Naive thymus-derived CD8-positive, alpha-beta T cell (primary cell): ENCODE measurements around the gene RTBDN. TPM values are rescaled to one million over a fixed set of nuclear protein-coding genes. Genes with fewer than 3 reads are reported as not detected.

Experiments used
- ATAC-seq, 2 donors: fragments of 150-1000 bp; cut with Tn5 transposase in 1 of 2; sonication (Bioruptor Pico), chemical (Tn5 transposase) in 1 of 2; 1 replicate in 1 of 2; 2 replicates in 1 of 2; pipeline ENCODE4 v1.10.0; 2021; ENCODE audit warnings: mild to moderate bottlenecking in 2 of 2, moderate library complexity in 2 of 2
- POLR2A ChIA-PET: fragments of 350-600 bp; sonication (Branson Sonifier 250); formaldehyde crosslinking; loops from one replicate; lab custom pipeline; 2021; ENCODE audit warnings: antibody characterized with exemption; lab: Charles Lee
- DNase-seq, 10 donors: peaks; one replicate each; pipeline versions ENCODE4 v3.0.0 to v3.0.0-alpha.2; 2020 to 2022
- H3K27ac Mint-ChIP-seq, 10 donors: one replicate each; pipeline ENCODE4 v1.8.0; 2020 to 2022; ENCODE audit warnings: mild to moderate bottlenecking in 10 of 10, mixed read lengths in 10 of 10, moderate library complexity in 4 of 10, inconsistent platforms in 1 of 10
- H3K27me3 Mint-ChIP-seq, 5 donors: one replicate each; pipeline ENCODE4 v1.8.0; 2021 to 2022; ENCODE audit warnings: mixed read lengths in 5 of 5
- H3K36me3 Mint-ChIP-seq, 3 donors: one replicate each; pipeline ENCODE4 v1.8.0; 2020 to 2022; ENCODE audit warnings: mixed read lengths in 3 of 3, mild to moderate bottlenecking in 2 of 3, inconsistent platforms in 1 of 3
- H3K4me1 Mint-ChIP-seq, 4 donors: one replicate each; pipeline ENCODE4 v1.8.0; 2021 to 2022; ENCODE audit warnings: mixed read lengths in 4 of 4
- H3K4me3 Mint-ChIP-seq, 10 donors: one replicate each; pipeline ENCODE4 v1.8.0; 2020 to 2022; ENCODE audit warnings: mild to moderate bottlenecking in 10 of 10, mixed read lengths in 10 of 10, moderate library complexity in 6 of 10, inconsistent platforms in 1 of 10
- H3K9me3 Mint-ChIP-seq, 9 donors: one replicate each; pipeline ENCODE4 v1.8.0; 2020 to 2022; ENCODE audit warnings: mixed read lengths in 9 of 9, mild to moderate bottlenecking in 3 of 9, inconsistent platforms in 1 of 9, moderate library complexity in 1 of 9
- polyA plus RNA-seq, 3 donors: library from polyadenylated mRNA; unstranded; fragments of 300-500 nt; fragmentation: Illumina TruSeq; gene quantifications; one replicate each; pipeline ENCODE4 v1.2.3, GENCODE V29; 2021
- total RNA-seq, 8 experiments: library from RNA in 2 of 8; stranded (reverse) in 2 of 8; gene quantifications; one replicate each; pipeline ENCODE4 v1.2.3 and lab custom pipeline; 2021 to 2026

Gene RTBDN
- total and polyA plus RNA-seq, 5 experiments from 2014 or later = not detected

GRCh38 chr19:12867120-12868099 is 33.0 kb upstream of the RTBDN start:
- Mint-ChIP-seq H3K27me3 (peaks cover 0 to 5% (median 0%) of the 10 kb centered on the region in 5 donors), H3K9me3 (peaks cover 0 to 6% (median 0%) of the 10 kb centered on the region in 9 donors), H3K4me3 (peak overlapping the region; percentile 77 to 94 (median 88)), H3K4me1 (peaks cover 11 to 15% (median 12%) of the 10 kb centered on the region in 4 donors), H3K27ac (peak overlapping the region in 8 of 10 donors; percentile 37 to 92 (median 72)), H3K36me3 (peaks cover 0 to 5% (median 0%) of the 10 kb centered on the region in 3 donors)
- DNase-seq (peak; percentile 46 to 86 (median 75)), ATAC-seq (peak; percentile 86 to 89)
- POLR2A ChIA-PET = interaction anchor here (0.6 to 1.7 kb wide), 5 partner anchors 14 to 304 kb away, joined by 3 to 6 read pairs (median 3); partner anchors contain the start of genes DHPS and DNASE2

GRCh38 chr19:12866416-12867119 is 32.2 kb upstream of the RTBDN start:
- Mint-ChIP-seq H3K9me3 (no peaks in the 10 kb centered on the region), H3K36me3 (no peaks in the 10 kb centered on the region), H3K4me3 (peak overlapping the region; percentile 50 to 94 (median 88)), H3K27me3 (peaks cover 0 to 5% (median 0%) of the 10 kb centered on the region in 5 donors), H3K4me1 (peaks cover 8 to 13% (median 11%) of the 10 kb centered on the region in 4 donors), H3K27ac (peak overlapping the region in 7 of 10 donors; percentile 24 to 92 (median 50))
- DNase-seq (peak in 1 of 10 donors; percentile 60), ATAC-seq (no peak)
- POLR2A ChIA-PET = interaction anchor here (0.7 to 1.7 kb wide), 5 partner anchors 15 to 185 kb away, joined by 3 to 6 read pairs (median 3); partner anchors contain the start of genes DHPS, DNASE2 and JUNB

GRCh38 chr19:12865746-12866415 is 31.5 kb upstream of the RTBDN start:
- no peak for ATAC-seq
- H3K9me3 Mint-ChIP-seq = no peaks in the 10 kb centered on the region
- peak overlapping the region in 3 of 10 donors; percentile 24 to 50 (median 40) for H3K27ac Mint-ChIP-seq
- peaks cover 8 to 13% (median 11%) of the 10 kb centered on the region in 4 donors for H3K4me1 Mint-ChIP-seq
- POLR2A ChIA-PET = interaction anchor here (0.7 kb wide), 1 partner anchor 74 kb away, joined by 3 read pairs; the partner anchor contains the start of gene JUNB
- H3K27me3 Mint-ChIP-seq = peaks cover 0 to 5% (median 0%) of the 10 kb centered on the region in 5 donors
- no peak for DNase-seq
- H3K4me3 Mint-ChIP-seq = peak overlapping the region in 9 of 10 donors; percentile 22 to 89 (median 70)
- H3K36me3 Mint-ChIP-seq = no peaks in the 10 kb centered on the region

- Mint-ChIP-seq H3K36me3 (no peaks in the 10 kb centered on the region), H3K27ac (no peak overlapping the region), H3K4me1 (peaks cover 8 to 13% (median 11%) of the 10 kb centered on the region in 4 donors), H3K4me3 (peak overlapping the region in 4 of 10 donors; percentile 14 to 52 (median 36)), H3K27me3 (peaks cover 0 to 5% (median 0%) of the 10 kb centered on the region in 5 donors), H3K9me3 (no peaks in the 10 kb centered on the region)
- POLR2A ChIA-PET = interaction anchor here (0.7 kb wide), 1 partner anchor 26 kb away, joined by 3 read pairs; the partner anchor contains the start of gene GCDH
- peak in 1 of 10 donors; percentile 54 for DNase-seq
- no peak for ATAC-seq
Observed at GRCh38 chr19:12864721-12865715, 30.6 kb upstream of the RTBDN start.

GRCh38 chr19:12864143-12864542 is 29.8 kb upstream of the RTBDN start:
- Mint-ChIP-seq H3K27ac (no peak overlapping the region), H3K9me3 (peaks cover 0 to 2% (median 0%) of the 10 kb centered on the region in 9 donors), H3K4me3 (peak overlapping the region in 1 of 10 donors; percentile 10), H3K27me3 (peaks cover 0 to 5% (median 0%) of the 10 kb centered on the region in 5 donors), H3K36me3 (no peaks in the 10 kb centered on the region), H3K4me1 (peaks cover 8 to 13% (median 11%) of the 10 kb centered on the region in 4 donors)
- ATAC-seq (no peak), DNase-seq (no peak)
- POLR2A ChIA-PET = interaction anchor here (0.7 to 1.0 kb wide), 2 partner anchors 10 to 233 kb away, joined by 3 to 5 read pairs; no protein-coding TSS in a partner anchor

GRCh38 chr19:12859546-12859945 is 25.2 kb upstream of the RTBDN start:
- Mint-ChIP-seq H3K27ac (no peak overlapping the region), H3K4me1 (no peaks in the 10 kb centered on the region), H3K36me3 (peaks cover 0 to 8% (median 2%) of the 10 kb centered on the region in 3 donors), H3K9me3 (peaks cover 0 to 18% (median 3%) of the 10 kb centered on the region in 9 donors), H3K27me3 (peaks cover 0 to 5% (median 0%) of the 10 kb centered on the region in 5 donors), H3K4me3 (no peak overlapping the region)
- POLR2A ChIA-PET = interaction anchor here (0.6 kb wide), 1 partner anchor 14 kb away, joined by 4 read pairs; no protein-coding TSS in a partner anchor
- DNase-seq = no peak
- no peak for ATAC-seq

GRCh38 chr19:12858041-12858928 is 23.9 kb upstream of the RTBDN start:
- POLR2A ChIA-PET = interaction anchor here (0.6 kb wide), 1 partner anchor 27 kb away, joined by 3 read pairs; no protein-coding TSS in a partner anchor
- DNase-seq (peak in 1 of 10 donors; percentile 58), ATAC-seq (no peak)
- H3K4me1 Mint-ChIP-seq = no peaks in the 10 kb centered on the region
- peaks cover 0 to 18% (median 3%) of the 10 kb centered on the region in 9 donors for H3K9me3 Mint-ChIP-seq
- peaks cover 0 to 2% (median 0%) of the 10 kb centered on the region in 5 donors for H3K27me3 Mint-ChIP-seq
- H3K27ac Mint-ChIP-seq = no peak overlapping the region
- H3K36me3 Mint-ChIP-seq = peaks cover 0 to 8% (median 2%) of the 10 kb centered on the region in 3 donors
- no peak overlapping the region for H3K4me3 Mint-ChIP-seq

GRCh38 chr19:12856653-12857052 is 22.3 kb upstream of the RTBDN start:
- DNase-seq (no peak), ATAC-seq (no peak)
- Mint-ChIP-seq H3K36me3 (peaks cover 0 to 8% (median 2%) of the 10 kb centered on the region in 3 donors), H3K27ac (no peak overlapping the region), H3K4me1 (no peaks in the 10 kb centered on the region), H3K4me3 (no peak overlapping the region), H3K27me3 (peaks cover 0 to 2% (median 0%) of the 10 kb centered on the region in 5 donors), H3K9me3 (peaks cover 0 to 18% (median 3%) of the 10 kb centered on the region in 9 donors)
- POLR2A ChIA-PET = interaction anchor here (0.6 kb wide), 1 partner anchor 26 kb away, joined by 3 read pairs; no protein-coding TSS in a partner anchor

GRCh38 chr19:12847159-12848139 is 13.1 kb upstream of the RTBDN start:
- ATAC-seq (peak; percentile 94 to 98), DNase-seq (peak; percentile 56 to 85 (median 79))
- POLR2A ChIA-PET = interaction anchor here (0.5 to 2.1 kb wide), 10 partner anchors 15 to 1842 kb away, joined by 3 to 8 read pairs (median 4); no protein-coding TSS in a partner anchor
- Mint-ChIP-seq H3K36me3 (peaks cover 0 to 2% (median 0%) of the 10 kb centered on the region in 3 donors), H3K27ac (peak overlapping the region in 1 of 10 donors; percentile 76), H3K4me3 (peak overlapping the region in 8 of 10 donors; percentile 29 to 67 (median 50)), H3K9me3 (no peaks in the 10 kb centered on the region), H3K27me3 (peaks cover 16 to 46% (median 28%) of the 10 kb centered on the region in 5 donors), H3K4me1 (peaks cover 3 to 7% (median 6%) of the 10 kb centered on the region in 4 donors)
